ENCODE results near the gene EVC. TPM values are rescaled to one million over a fixed set of nuclear protein-coding genes. Genes with fewer than 3 reads are reported as not detected.

EVC gene
- total and polyA plus RNA-seq, 4 donors, result 2.9 to 40.8 (median 13.6) TPM

- Histone ChIP-seq H3K4me3 (no peak overlapping the region), H3K4me1 (ENCODE audit: control insufficient read depth in 5 of 5, insufficient read depth in 5 of 5, low read length in 5 of 5) (peaks cover 0 to 4% (median 0%) of the 10 kb centered on the region in 5 donors), H3K36me3 (ENCODE audit: control insufficient read depth in 4 of 4, insufficient read depth in 4 of 4, low read length in 4 of 4) (peaks cover 0 to 26% (median 12%) of the 10 kb centered on the region in 4 donors), H3K27ac (ENCODE audit: low read depth in 1 of 2, low read length in 1 of 2) (no peak overlapping the region), H3K27me3 (ENCODE audit: control insufficient read depth in 3 of 3, insufficient read depth in 3 of 3, low read length in 2 of 3) (no peaks in the 10 kb centered on the region), H3K9me3 (ENCODE audit: control insufficient read depth in 4 of 4, insufficient read depth in 3 of 4, low read length in 3 of 4) (peaks cover 0 to 2% (median under 1%) of the 10 kb centered on the region in 4 donors), H3K9ac (ENCODE audit: insufficient read depth in 1 of 2, low read length in 2 of 2) (no peak overlapping the region)
- no peak for TF ChIP-seq CTCF (IDR thresholded peaks at IDR 0.05; ENCODE audit: control extremely low read depth, extremely low read depth)
- 88 to 90% methylated on average over 16 of the region's 16 CpGs for WGBS, 2 donors
- ATAC-seq (ENCODE audit: insufficient read depth, low FRiP score) (no peak), DNase-seq (no peak)
Measured at GRCh38 chr4:5720157-5720850, 9.3 kb downstream of the EVC start.

DNA sequence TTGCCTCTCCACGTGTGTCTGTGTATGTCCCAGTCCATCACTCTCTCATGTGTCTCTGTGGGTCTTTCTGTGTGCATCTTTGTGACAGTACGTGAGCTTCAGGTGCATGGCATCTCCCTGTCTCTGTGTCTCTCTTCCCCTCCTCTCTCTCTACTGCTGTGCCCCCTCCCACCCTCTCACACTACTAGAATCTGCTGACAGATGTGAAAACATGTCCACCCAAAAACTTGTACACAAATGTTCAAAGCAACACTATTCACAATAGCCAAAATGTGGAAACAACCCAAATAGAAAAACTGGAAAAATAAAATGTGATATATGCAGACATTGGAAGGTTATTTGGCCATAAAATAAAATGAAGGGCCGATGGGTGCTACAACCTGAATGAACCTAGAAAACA lies 10.0 kb downstream of the EVC start:
- H3K27ac ChIP-seq (ENCODE audit: low read depth in 1 of 2, low read length in 1 of 2), result no peak overlapping the region
- no peak for TF ChIP-seq CTCF (IDR thresholded peaks at IDR 0.05; ENCODE audit: control extremely low read depth, extremely low read depth)
- DNase-seq (no peak), ATAC-seq (ENCODE audit: insufficient read depth, low FRiP score) (no peak)
- peaks cover 0 to 4% (median 0%) of the 10 kb centered on the region in 5 donors for H3K4me1 ChIP-seq (ENCODE audit: control insufficient read depth in 5 of 5, insufficient read depth in 5 of 5, low read length in 5 of 5)
- peaks cover 0 to 2% (median under 1%) of the 10 kb centered on the region in 4 donors for H3K9me3 ChIP-seq (ENCODE audit: control insufficient read depth in 4 of 4, insufficient read depth in 3 of 4, low read length in 3 of 4)
- 85 to 95% methylated on average over 3 of the region's 3 CpGs for WGBS, 2 donors
- no peak overlapping the region for H3K4me3 ChIP-seq
- no peak overlapping the region for H3K9ac ChIP-seq (ENCODE audit: insufficient read depth in 1 of 2, low read length in 2 of 2)
- no peaks in the 10 kb centered on the region for H3K27me3 ChIP-seq (ENCODE audit: control insufficient read depth in 3 of 3, insufficient read depth in 3 of 3, low read length in 2 of 3)
- H3K36me3 ChIP-seq (ENCODE audit: control insufficient read depth in 4 of 4, insufficient read depth in 4 of 4, low read length in 4 of 4), result peaks cover 0 to 29% (median 14%) of the 10 kb centered on the region in 4 donors

- WGBS, 2 donors, result 75 to 76% methylated on average over 5 of the region's 5 CpGs
- peaks cover 0 to 33% (median 15%) of the 10 kb centered on the region in 4 donors for H3K36me3 ChIP-seq (ENCODE audit: control insufficient read depth in 4 of 4, insufficient read depth in 4 of 4, low read length in 4 of 4)
- ATAC-seq (ENCODE audit: insufficient read depth, low FRiP score) (no peak), DNase-seq (no peak)
- no peak for TF ChIP-seq CTCF (IDR thresholded peaks at IDR 0.05; ENCODE audit: control extremely low read depth, extremely low read depth)
- H3K27ac ChIP-seq (ENCODE audit: low read depth in 1 of 2, low read length in 1 of 2), result no peak overlapping the region
- no peak overlapping the region for H3K4me3 ChIP-seq
- peaks cover 0 to 3% (median 0%) of the 10 kb centered on the region in 4 donors for H3K9me3 ChIP-seq (ENCODE audit: control insufficient read depth in 4 of 4, insufficient read depth in 3 of 4, low read length in 3 of 4)
- H3K4me1 ChIP-seq (ENCODE audit: control insufficient read depth in 5 of 5, insufficient read depth in 5 of 5, low read length in 5 of 5), result peaks cover 0 to 4% (median 0%) of the 10 kb centered on the region in 5 donors
- no peaks in the 10 kb centered on the region for H3K27me3 ChIP-seq (ENCODE audit: control insufficient read depth in 3 of 3, insufficient read depth in 3 of 3, low read length in 2 of 3)
- H3K9ac ChIP-seq (ENCODE audit: insufficient read depth in 1 of 2, low read length in 2 of 2), result no peak overlapping the region
Measured at GRCh38 chr4:5721923-5722322, 10.9 kb downstream of the EVC start.

Measured in lung (tissue), 12 donors.